ENCODE results near the gene CAPZB. TPM values are rescaled to one million over a fixed set of nuclear protein-coding genes. Genes with fewer than 3 reads are reported as not detected.
A peak's percentile ranks its signal among the peaks of the same experiment; 100 is the strongest.

Gene CAPZB
- total and polyA plus RNA-seq, 2 of the 4 experiments (the other 2 are of a cell fraction): 216 to 304 TPM

DNA sequence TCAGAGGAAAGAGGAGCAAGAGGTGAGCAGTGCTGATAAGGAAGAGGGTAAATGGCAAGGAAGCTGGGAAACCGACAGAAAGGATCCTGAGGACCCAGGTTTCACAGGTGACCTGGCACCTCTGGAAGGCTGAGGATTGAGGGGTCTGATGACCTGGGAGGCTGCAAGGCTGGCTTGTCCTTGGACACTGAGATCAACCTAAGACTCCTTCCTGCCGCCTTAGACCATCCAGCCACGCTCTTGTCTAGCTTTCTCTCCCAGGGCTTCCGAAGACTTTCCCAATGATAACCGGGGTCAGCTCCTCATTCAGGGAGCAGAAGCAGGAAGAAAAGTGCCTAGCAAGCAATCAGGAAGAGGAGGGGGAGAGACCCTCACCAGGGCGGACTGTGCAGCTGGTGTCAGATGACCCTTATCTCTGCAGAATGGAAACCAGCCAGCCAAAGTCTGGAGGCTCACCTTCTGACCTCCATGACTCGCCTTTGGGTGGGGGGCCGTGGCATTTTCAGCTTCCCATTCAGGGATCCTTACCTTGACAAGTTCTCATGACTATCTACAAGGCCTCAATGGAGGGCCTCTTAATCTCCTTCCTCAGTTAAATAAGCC is 77.7 kb downstream of the CAPZB start:
- H4K8ac ChIP-seq (ENCODE audit: low read depth in 2 of 2, low read length in 2 of 2): no peak overlapping the region
- H2BK15ac ChIP-seq (ENCODE audit: low read depth, low read length): no peak overlapping the region
- peaks cover 94% of the 10 kb centered on the region for H4K20me1 ChIP-seq (ENCODE audit: insufficient read depth, low read length)
- H3K4ac ChIP-seq (ENCODE audit: low read depth, low read length): no peak overlapping the region
- no peak overlapping the region for H3K9ac ChIP-seq (ENCODE audit: low read depth, low read length)
- H3K9me1 ChIP-seq (ENCODE audit: insufficient read depth, low read length): peaks cover 43% of the 10 kb centered on the region
- no peak overlapping the region for H4K91ac ChIP-seq (ENCODE audit: insufficient read depth, low read depth, low read length)
- no peak overlapping the region for H3K4me3 ChIP-seq (ENCODE audit: insufficient read depth, low read depth, low read length)
- no peak overlapping the region for H3K14ac ChIP-seq (replicated peaks; ENCODE audit: low read depth, low read length)
- no peaks in the 10 kb centered on the region for H3K27me3 ChIP-seq (ENCODE audit: control insufficient read depth, insufficient read depth, low read length)
- no CpG with 5 or more reads among the region's 8 CpGs for WGBS, 2 experiments (ENCODE audit: extremely low coverage in 2 of 2, insufficient read length in 1 of 2)
- H3K23ac ChIP-seq (ENCODE audit: low read depth, low read length): peak overlapping the region; percentile 33; the same call in 1 of the 2 replicates
- no peak overlapping the region for H3K4me2 ChIP-seq (ENCODE audit: low read depth, low read length)
- H3K27ac ChIP-seq (ENCODE audit: insufficient read depth, low read length): no peak overlapping the region
- ChIA-PET CTCF (no interaction called here), POLR2A (ENCODE audit: unreplicated experiment) (no interaction called here)
- dilution Hi-C loops (cut with HindIII; ENCODE audit: low sequenced_read_pairs, unreplicated experiment): no loop called here
- H3K18ac ChIP-seq (ENCODE audit: low read depth, low read length): no peak overlapping the region
- no peak overlapping the region for H2BK20ac ChIP-seq (ENCODE audit: low read depth, low read length)
- ATAC-seq (ENCODE audit: low read depth): no peak
- no peak overlapping the region for H2BK120ac ChIP-seq (ENCODE audit: low read depth, low read length)
- H2AK5ac ChIP-seq (ENCODE audit: low read depth, low read length): no peak overlapping the region; the same call in 1 of the 2 replicates
- peaks cover 14% of the 10 kb centered on the region for H3K36me3 ChIP-seq (ENCODE audit: control insufficient read depth, insufficient read depth, low read length)
- intact Hi-C loops (cut with micrococcal nuclease): no loop called here
- no peaks in the 10 kb centered on the region for H3K9me3 ChIP-seq (ENCODE audit: control insufficient read depth, insufficient read depth, low read length)
- H3K79me1 ChIP-seq (ENCODE audit: low read depth in 1 of 2, low read length in 2 of 2): peaks cover 59 to 97% of the 10 kb centered on the region in 2 experiments
- H2AK9ac ChIP-seq (replicated peaks; ENCODE audit: low read depth, low read length, poor library complexity): no peak overlapping the region
- H3K56ac ChIP-seq (ENCODE audit: extremely low read depth, insufficient read depth, low read length): no peak overlapping the region
- peaks cover 12% of the 10 kb centered on the region for H3K4me1 ChIP-seq (ENCODE audit: control insufficient read depth, insufficient read depth, low read length)
- BruUV-seq (replicated peaks): no TSS peak
- TF ChIP-seq RAD21 (IDR thresholded peaks at IDR 0.05; ENCODE audit: low read length): no peak
- no peak for TF ChIP-seq CHD1 (IDR thresholded peaks at IDR 0.05; ENCODE audit: low read depth, low read length)
- no peak for TF ChIP-seq FOS (IDR thresholded peaks at IDR 0.05; ENCODE audit: low read depth, low read length)
- TF ChIP-seq POLR2A (IDR thresholded peaks at IDR 0.05; ENCODE audit: low read depth, low read length): no peak
- TF ChIP-seq, protein P1, sequence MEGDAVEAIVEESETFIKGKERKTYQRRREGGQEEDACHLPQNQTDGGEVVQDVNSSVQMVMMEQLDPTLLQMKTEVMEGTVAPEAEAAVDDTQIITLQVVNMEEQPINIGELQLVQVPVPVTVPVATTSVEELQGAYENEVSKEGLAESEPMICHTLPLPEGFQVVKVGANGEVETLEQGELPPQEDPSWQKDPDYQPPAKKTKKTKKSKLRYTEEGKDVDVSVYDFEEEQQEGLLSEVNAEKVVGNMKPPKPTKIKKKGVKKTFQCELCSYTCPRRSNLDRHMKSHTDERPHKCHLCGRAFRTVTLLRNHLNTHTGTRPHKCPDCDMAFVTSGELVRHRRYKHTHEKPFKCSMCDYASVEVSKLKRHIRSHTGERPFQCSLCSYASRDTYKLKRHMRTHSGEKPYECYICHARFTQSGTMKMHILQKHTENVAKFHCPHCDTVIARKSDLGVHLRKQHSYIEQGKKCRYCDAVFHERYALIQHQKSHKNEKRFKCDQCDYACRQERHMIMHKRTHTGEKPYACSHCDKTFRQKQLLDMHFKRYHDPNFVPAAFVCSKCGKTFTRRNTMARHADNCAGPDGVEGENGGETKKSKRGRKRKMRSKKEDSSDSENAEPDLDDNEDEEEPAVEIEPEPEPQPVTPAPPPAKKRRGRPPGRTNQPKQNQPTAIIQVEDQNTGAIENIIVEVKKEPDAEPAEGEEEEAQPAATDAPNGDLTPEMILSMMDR (conservative IDR thresholded peaks at IDR 0.05; ENCODE audit: low read depth, low read length): no peak
- no peak for DNase-seq
- no peak overlapping the region for H2BK5ac ChIP-seq (ENCODE audit: low read depth, low read length, poor library complexity, severe bottlenecking)
- H2AFZ ChIP-seq (replicated peaks; ENCODE audit: low read length, poor library complexity): no peak overlapping the region
- in situ Hi-C loops (cut with MboI; ENCODE audit: low sequenced_read_pairs): no loop called here
- H4K5ac ChIP-seq (ENCODE audit: low read depth, low read length): no peak overlapping the region
